Loucy (cell line): ENCODE data around the gene EFNA4.

Experiments
- H2AFZ ChIP-seq: fragments of 200-600 bp; sonication (generic); 2 replicates; pipeline ENCODE4 v1.6.0; 2016; ENCODE audit warnings: antibody characterized with exemption, mild to moderate bottlenecking, low read length, moderate library complexity
- H3F3A ChIP-seq: fragments of 200-600 bp; 2 replicates; pipeline ENCODE4 v1.6.0; 2016; ENCODE audit warnings: antibody characterized with exemption, low read depth, mild to moderate bottlenecking
- H3K27me3 ChIP-seq: fragments of 200-600 bp; sonication (generic); 2 replicates; pipeline ENCODE4 v1.6.1; 2014; ENCODE audit warnings: low read length, mild to moderate bottlenecking; ENCODE audit not compliant: insufficient read depth, poor library complexity, severe bottlenecking
- H3K36me3 ChIP-seq: fragments of 200-600 bp; sonication (generic); 2 replicates; pipeline ENCODE4 v1.6.1; 2016; ENCODE audit warnings: low read length; ENCODE audit not compliant: insufficient read depth
- H3K4me1 ChIP-seq: fragments of 200-600 bp; sonication (generic); 2 replicates; pipeline ENCODE4 v1.5.1; 2014; ENCODE audit warnings: low read length, mild to moderate bottlenecking; ENCODE audit not compliant: insufficient read depth, poor library complexity, severe bottlenecking
- H3K4me2 ChIP-seq: fragments of 200-600 bp; sonication (generic); 2 replicates; pipeline ENCODE4 v1.6.0; 2014; ENCODE audit warnings: antibody characterized with exemption, low read length, low read depth, mild to moderate bottlenecking; ENCODE audit not compliant: poor library complexity, severe bottlenecking
- H3K4me3 ChIP-seq: fragments of 200-600 bp; sonication (generic); 2 replicates; pipeline ENCODE4 v1.5.1; 2014; ENCODE audit warnings: low read length, mild to moderate bottlenecking, mixed read lengths; ENCODE audit not compliant: poor library complexity, severe bottlenecking
- H3K79me2 ChIP-seq: fragments of 200-600 bp; sonication (generic); 2 replicates; pipeline ENCODE4 v1.6.1; 2014; ENCODE audit warnings: low read length; ENCODE audit not compliant: insufficient read depth
- H3K9ac ChIP-seq: fragments of 200-600 bp; sonication (generic); 2 replicates; pipeline ENCODE4 v1.6.0; 2014; ENCODE audit warnings: mild to moderate bottlenecking, low read depth, low read length, moderate library complexity; ENCODE audit not compliant: poor library complexity, severe bottlenecking
- H3K9me2 ChIP-seq: fragments of 200-600 bp; sonication (generic); replicated peaks from 2 replicates; pipeline ENCODE4 v1.6.1; 2016; ENCODE audit warnings: low read depth, low read length, mixed read lengths
- H3K9me3 ChIP-seq: fragments of 200-600 bp; sonication (generic); 2 replicates; pipeline ENCODE4 v1.6.1; 2014; ENCODE audit warnings: mild to moderate bottlenecking, antibody characterized with exemption, low read length, low read depth; ENCODE audit not compliant: insufficient read depth
- H4K20me1 ChIP-seq: fragments of 200-600 bp; sonication (generic); 2 replicates; pipeline ENCODE4 v1.6.0; 2014; ENCODE audit warnings: antibody characterized with exemption, low read length, mild to moderate bottlenecking; ENCODE audit not compliant: insufficient read depth, poor library complexity, severe bottlenecking
- EZH2phosphoT487 ChIP-seq: fragments of 200-600 bp; IDR thresholded peaks from 2 replicates; pipeline ENCODE4 v1.6.1; 2018; ENCODE audit warnings: antibody characterized with exemption, mild to moderate bottlenecking, moderate library complexity, borderline replicate concordance
- TF ChIP-seq, protein P1 (sequence below): fragments of 200-600 bp; sonication (generic); conservative IDR thresholded peaks from 2 replicates; pipeline ENCODE4 v1.5.1; 2014; ENCODE audit warnings: mild to moderate bottlenecking, antibody characterized with exemption, low read length

EFNA4 gene

DNA sequence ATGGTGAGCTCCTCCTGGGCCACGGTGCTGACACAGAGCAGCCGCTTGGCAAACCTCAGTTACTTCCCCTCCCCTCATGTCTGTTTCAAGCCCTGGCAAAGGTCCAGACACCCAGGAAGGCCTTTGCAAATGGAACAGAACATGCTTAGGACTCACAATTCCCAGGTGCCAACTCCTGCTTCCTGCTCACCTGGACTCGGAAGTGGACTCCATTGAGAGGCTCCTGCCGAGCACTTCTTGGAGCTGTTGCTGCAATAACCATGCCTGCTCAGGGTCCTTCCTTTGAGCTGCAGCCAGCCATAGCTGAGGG lies 40.7 kb upstream of the EFNA4 start:
- no peaks in the 10 kb centered on the region for H3K36me3 ChIP-seq
- no peak overlapping the region for H3K9ac ChIP-seq
- no peak for TF ChIP-seq EZH2phosphoT487
- TF ChIP-seq, protein P1, sequence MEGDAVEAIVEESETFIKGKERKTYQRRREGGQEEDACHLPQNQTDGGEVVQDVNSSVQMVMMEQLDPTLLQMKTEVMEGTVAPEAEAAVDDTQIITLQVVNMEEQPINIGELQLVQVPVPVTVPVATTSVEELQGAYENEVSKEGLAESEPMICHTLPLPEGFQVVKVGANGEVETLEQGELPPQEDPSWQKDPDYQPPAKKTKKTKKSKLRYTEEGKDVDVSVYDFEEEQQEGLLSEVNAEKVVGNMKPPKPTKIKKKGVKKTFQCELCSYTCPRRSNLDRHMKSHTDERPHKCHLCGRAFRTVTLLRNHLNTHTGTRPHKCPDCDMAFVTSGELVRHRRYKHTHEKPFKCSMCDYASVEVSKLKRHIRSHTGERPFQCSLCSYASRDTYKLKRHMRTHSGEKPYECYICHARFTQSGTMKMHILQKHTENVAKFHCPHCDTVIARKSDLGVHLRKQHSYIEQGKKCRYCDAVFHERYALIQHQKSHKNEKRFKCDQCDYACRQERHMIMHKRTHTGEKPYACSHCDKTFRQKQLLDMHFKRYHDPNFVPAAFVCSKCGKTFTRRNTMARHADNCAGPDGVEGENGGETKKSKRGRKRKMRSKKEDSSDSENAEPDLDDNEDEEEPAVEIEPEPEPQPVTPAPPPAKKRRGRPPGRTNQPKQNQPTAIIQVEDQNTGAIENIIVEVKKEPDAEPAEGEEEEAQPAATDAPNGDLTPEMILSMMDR, result no peak
- H3K4me2 ChIP-seq, result no peak overlapping the region
- no peaks in the 10 kb centered on the region for H3K79me2 ChIP-seq
- H3K9me3 ChIP-seq, result no peaks in the 10 kb centered on the region
- no peaks in the 10 kb centered on the region for H3K9me2 ChIP-seq
- no peaks in the 10 kb centered on the region for H3F3A ChIP-seq
- H3K4me3 ChIP-seq, result no peak overlapping the region
- H2AFZ ChIP-seq, result no peak overlapping the region
- H4K20me1 ChIP-seq, result no peaks in the 10 kb centered on the region
- peaks cover 3% of the 10 kb centered on the region for H3K4me1 ChIP-seq
- H3K27me3 ChIP-seq, result no peaks in the 10 kb centered on the region

- Histone ChIP-seq H3K4me1 (no peaks in the 10 kb centered on the region), H3K4me2 (no peak overlapping the region), H2AFZ (no peak overlapping the region), H3K36me3 (no peaks in the 10 kb centered on the region), H3K9me2 (no peaks in the 10 kb centered on the region), H3K9ac (no peak overlapping the region), H3K27me3 (no peaks in the 10 kb centered on the region), H3F3A (no peaks in the 10 kb centered on the region), H3K79me2 (no peaks in the 10 kb centered on the region), H4K20me1 (no peaks in the 10 kb centered on the region), H3K4me3 (no peak overlapping the region), H3K9me3 (no peaks in the 10 kb centered on the region)
- TF ChIP-seq, protein P1, result no peak
- no peak for TF ChIP-seq EZH2phosphoT487
Observed at GRCh38 chr1:155023627-155024026, 39.9 kb upstream of the EFNA4 start.

DNA sequence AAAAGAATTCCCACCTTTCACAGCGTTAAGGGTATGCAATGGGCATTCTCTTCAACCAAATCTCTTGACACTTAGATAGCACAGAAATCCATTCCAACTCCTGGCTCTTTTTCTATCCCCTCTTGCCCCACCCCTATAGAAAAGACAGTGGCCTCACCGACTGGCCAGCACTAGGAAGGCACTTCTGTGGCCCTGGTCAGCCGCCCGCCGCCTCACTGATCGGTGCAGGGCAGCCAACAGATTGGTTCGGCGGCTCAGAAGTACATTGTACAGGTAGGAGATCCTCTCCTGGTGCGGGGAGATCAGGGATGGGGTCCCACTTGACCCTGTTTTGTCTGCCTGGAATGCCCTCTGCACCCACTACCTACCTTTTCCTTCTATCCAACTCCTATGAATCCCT lies 39.2 kb upstream of the EFNA4 start:
- Histone ChIP-seq H3K36me3 (no peaks in the 10 kb centered on the region), H3F3A (no peaks in the 10 kb centered on the region), H3K4me3 (no peak overlapping the region), H3K9me2 (no peaks in the 10 kb centered on the region), H4K20me1 (no peaks in the 10 kb centered on the region), H3K4me1 (no peaks in the 10 kb centered on the region), H3K4me2 (no peak overlapping the region), H2AFZ (no peak overlapping the region), H3K27me3 (no peaks in the 10 kb centered on the region), H3K9ac (no peak overlapping the region), H3K79me2 (no peaks in the 10 kb centered on the region), H3K9me3 (no peaks in the 10 kb centered on the region)
- TF ChIP-seq EZH2phosphoT487, result no peak
- TF ChIP-seq, protein P1, result no peak
